PC-3 (cell line): Measurements from ENCODE around the gene MAGI2.

Experiments
- EZH2 ChIP-seq: fragments of 300-600 bp; sonication (generic); IDR thresholded peaks from one replicate; pipeline ENCODE4 v1.6.1; 2017; ENCODE audit warnings: antibody characterized with exemption, mild to moderate bottlenecking, low read length; ENCODE audit not compliant: unreplicated experiment
- EZH2phosphoT487 ChIP-seq: fragments of 300-600 bp; sonication (generic); IDR thresholded peaks from 2 replicates; pipeline ENCODE4 v1.6.1; 2018; ENCODE audit warnings: mild to moderate bottlenecking, antibody characterized with exemption, low read length, borderline replicate concordance
- TF ChIP-seq, protein P1 (sequence below): fragments of 300-600 bp; sonication (generic); conservative IDR thresholded peaks from 2 replicates; pipeline ENCODE4 v1.5.1; 2017; ENCODE audit warnings: antibody characterized with exemption, low read depth, mild to moderate bottlenecking, low read length

DNA sequence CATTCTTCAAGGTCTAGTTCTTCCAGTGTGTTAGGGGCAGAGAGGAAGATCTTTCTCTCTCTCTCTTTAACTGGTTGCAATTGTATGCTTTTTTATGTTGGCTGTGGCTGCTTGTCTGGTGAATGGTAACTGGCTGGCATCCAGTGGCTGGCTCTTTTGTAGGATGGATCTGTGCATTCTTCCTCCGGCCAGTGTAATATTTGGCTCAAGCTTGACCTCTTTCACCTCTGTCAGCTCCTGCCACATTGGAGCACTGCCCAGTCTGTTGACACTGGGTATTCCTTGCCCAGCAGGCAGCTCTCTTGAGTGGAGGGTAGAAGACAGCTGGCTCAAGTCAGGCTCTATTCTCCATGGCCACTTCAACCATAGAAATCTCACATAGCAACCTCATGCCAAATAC, 1126.6 kb downstream of the MAGI2 start:
- TF ChIP-seq, protein P1, sequence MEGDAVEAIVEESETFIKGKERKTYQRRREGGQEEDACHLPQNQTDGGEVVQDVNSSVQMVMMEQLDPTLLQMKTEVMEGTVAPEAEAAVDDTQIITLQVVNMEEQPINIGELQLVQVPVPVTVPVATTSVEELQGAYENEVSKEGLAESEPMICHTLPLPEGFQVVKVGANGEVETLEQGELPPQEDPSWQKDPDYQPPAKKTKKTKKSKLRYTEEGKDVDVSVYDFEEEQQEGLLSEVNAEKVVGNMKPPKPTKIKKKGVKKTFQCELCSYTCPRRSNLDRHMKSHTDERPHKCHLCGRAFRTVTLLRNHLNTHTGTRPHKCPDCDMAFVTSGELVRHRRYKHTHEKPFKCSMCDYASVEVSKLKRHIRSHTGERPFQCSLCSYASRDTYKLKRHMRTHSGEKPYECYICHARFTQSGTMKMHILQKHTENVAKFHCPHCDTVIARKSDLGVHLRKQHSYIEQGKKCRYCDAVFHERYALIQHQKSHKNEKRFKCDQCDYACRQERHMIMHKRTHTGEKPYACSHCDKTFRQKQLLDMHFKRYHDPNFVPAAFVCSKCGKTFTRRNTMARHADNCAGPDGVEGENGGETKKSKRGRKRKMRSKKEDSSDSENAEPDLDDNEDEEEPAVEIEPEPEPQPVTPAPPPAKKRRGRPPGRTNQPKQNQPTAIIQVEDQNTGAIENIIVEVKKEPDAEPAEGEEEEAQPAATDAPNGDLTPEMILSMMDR: no peak
- TF ChIP-seq EZH2 (no peak), EZH2phosphoT487 (no peak)
